HepG2 (cell line): ENCODE results near the gene C22orf31. TPM values are rescaled to one million over a fixed set of nuclear protein-coding genes. Genes with fewer than 3 reads are reported as not detected.

Source experiments
- ARNTL ChIP-seq: sonication (generic); formaldehyde crosslinking; IDR thresholded peaks from 2 replicates; pipeline ENCODE4 v1.4.0; 2020; ENCODE audit warnings: mild to moderate bottlenecking, missing genetic modification reagents
- FOXP1 ChIP-seq, 2 experiments: fragments of 450-650 bp in 1 of 2; IDR thresholded peaks; 2 replicates each; pipeline ENCODE4 v1.6.1; 2017 to 2018; ENCODE audit warnings: antibody characterized with exemption in 1 of 2
- KLF11 ChIP-seq: IDR thresholded peaks from 2 replicates; pipeline ENCODE4 v1.6.1; 2016; ENCODE audit warnings: missing compliant biosample characterization
- NKX3-1 ChIP-seq: sonication (generic); formaldehyde crosslinking; IDR thresholded peaks from 2 replicates; pipeline ENCODE4 v1.5.0; 2020; ENCODE audit warnings: missing genetic modification reagents
- SRSF1 ChIP-seq: fragments of 200-400 bp; formaldehyde crosslinking; optimal IDR thresholded peaks from 2 replicates; pipeline ENCODE3; 2017; ENCODE audit warnings: mild to moderate bottlenecking, low read depth, low read length, moderate library complexity
- ZBTB38 ChIP-seq: sonication (generic); formaldehyde crosslinking; IDR thresholded peaks from 2 replicates; pipeline ENCODE4 v1.5.1; 2020; ENCODE audit warnings: mild to moderate bottlenecking, missing genetic modification reagents
- ZBTB43 ChIP-seq: sonication (generic); formaldehyde crosslinking; conservative IDR thresholded peaks from 2 replicates; pipeline ENCODE4 v1.4.0; 2020; ENCODE audit warnings: missing genetic modification reagents
- ZFP36 ChIP-seq: fragments of 150-350 bp; IDR thresholded peaks from 2 replicates; pipeline ENCODE4 v1.6.1; 2018; ENCODE audit warnings: borderline replicate concordance, low read length, low read depth; ENCODE audit not compliant: partially characterized antibody
- ZNF350 ChIP-seq: sonication (generic); formaldehyde crosslinking; IDR thresholded peaks from 2 replicates; pipeline ENCODE4 v1.4.0; 2020; ENCODE audit warnings: mild to moderate bottlenecking, low read depth, missing genetic modification reagents, borderline replicate concordance
- ZNF44 ChIP-seq: sonication (generic); formaldehyde crosslinking; IDR thresholded peaks from 2 replicates; pipeline ENCODE4 v1.5.1; 2020; ENCODE audit warnings: mild to moderate bottlenecking, missing genetic modification reagents
- ZNF441 ChIP-seq: sonication (generic); formaldehyde crosslinking; IDR thresholded peaks from 2 replicates; pipeline ENCODE4 v1.7.0; 2021; ENCODE audit warnings: missing genetic modification reagents, borderline replicate concordance
- ZNF564 ChIP-seq: sonication (generic); formaldehyde crosslinking; IDR thresholded peaks from 2 replicates; pipeline ENCODE4 v1.8.1; 2023; ENCODE audit warnings: mild to moderate bottlenecking, missing genetic modification reagents
- ZSCAN12 ChIP-seq: sonication (generic); formaldehyde crosslinking; IDR thresholded peaks from 2 replicates; pipeline ENCODE4 v1.9.0; 2021; ENCODE audit warnings: mild to moderate bottlenecking, missing genetic modification reagents
- polyA plus RNA-seq, 8 experiments: library from polyadenylated mRNA; depleted of rRNA in 3 of 8; stranded (reverse) in 7 of 8; unstranded in 1 of 8; fragments of >200 nt; fragmentation: Illumina TruSeq in 4 of 8; extraction: Trizol in 4 of 8; gene quantifications; 2 replicates each; pipeline versions ENCODE4 v1.2.1 to v1.2.3, GENCODE V29; 2011 to 2016; ENCODE audit warnings: low read depth in 4 of 8, missing spikeins in 1 of 8, mixed read lengths in 1 of 8; ENCODE audit not compliant: insufficient read depth in 1 of 8
- total RNA-seq, 5 experiments: library from RNA; depleted of rRNA; stranded (reverse); fragments of >200 nt; fragmentation: Illumina TruSeq; extraction: Trizol; gene quantifications; 2 replicates each; pipeline ENCODE4 v1.2.3, GENCODE V29; 2016; ENCODE audit warnings: low read depth in 1 of 5
- TF ChIP-seq, protein P1 (sequence below): IDR thresholded peaks from 2 replicates; pipeline ENCODE4 v1.6.1; 2016; ENCODE audit warnings: missing biosample characterization, missing genetic modification reagents, low read depth
- TF ChIP-seq, protein P2 (sequence below), 2 experiments: sonication (generic) in 1 of 2; formaldehyde crosslinking in 1 of 2; IDR thresholded peaks; 2 replicates each; pipeline versions ENCODE4 v1.6.1 to v1.9.0; 2014 to 2022; ENCODE audit warnings: antibody characterized with exemption in 1 of 2, borderline replicate concordance in 1 of 2, inconsistent platforms in 1 of 2, low read depth in 1 of 2, missing genetic modification reagents in 1 of 2
- TF ChIP-seq, protein P3 (sequence below): sonication (generic); formaldehyde crosslinking; IDR thresholded peaks from 2 replicates; pipeline ENCODE4 v1.8.1; 2023; ENCODE audit warnings: missing genetic modification reagents, inconsistent platforms, borderline replicate concordance
- TF ChIP-seq, protein P4 (sequence below): sonication (generic); formaldehyde crosslinking; IDR thresholded peaks from 2 replicates; pipeline ENCODE4 v1.5.0; 2020; ENCODE audit warnings: missing genetic modification reagents

Gene C22orf31
- total and polyA plus RNA-seq, 2 of the 13 experiments (the other 11 are each of a cell fraction or from before 2014, with no cell fraction given) = not detected

GRCh38 chr22:29073618-29074275, 12.1 kb upstream of the C22orf31 start (continued):
- TF ChIP-seq NKX3-1 (CRISPR knock-in tag) = no peak
- no peak for TF ChIP-seq ZBTB43
- TF ChIP-seq, protein P1, sequence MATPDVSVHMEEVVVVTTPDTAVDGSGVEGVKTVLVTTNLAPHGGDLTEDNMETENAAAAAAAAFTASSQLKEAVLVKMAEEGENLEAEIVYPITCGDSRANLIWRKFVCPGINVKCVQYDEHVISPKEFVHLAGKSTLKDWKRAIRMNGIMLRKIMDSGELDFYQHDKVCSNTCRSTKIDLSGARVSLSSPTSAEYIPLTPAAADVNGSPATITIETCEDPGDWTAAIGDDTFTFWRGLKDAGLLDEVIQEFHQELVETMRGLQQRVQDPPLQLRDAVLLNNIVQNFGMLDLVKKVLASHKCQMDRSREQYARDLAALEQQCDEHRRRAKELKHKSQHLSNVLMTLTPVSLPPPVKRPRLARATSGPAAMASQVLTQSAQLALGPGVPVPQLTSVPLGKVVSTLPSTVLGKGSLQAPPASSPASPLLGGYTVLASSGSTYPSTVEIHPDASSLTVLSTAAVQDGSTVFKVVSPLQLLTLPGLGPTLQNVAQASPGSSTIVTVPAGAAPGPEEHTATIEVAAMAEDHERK (CRISPR knock-in tag) = no peak
- TF ChIP-seq ZNF441 (CRISPR knock-in tag) = no peak
- TF ChIP-seq ZNF564 (CRISPR knock-in tag) = no peak
- TF ChIP-seq ARNTL (CRISPR knock-in tag) = no peak
- no peak for TF ChIP-seq FOXP1 (IDR thresholded peaks at IDR 0.05)
- no peak for TF ChIP-seq FOXP1 (CRISPR knock-in tag; IDR thresholded peaks at IDR 0.05)
- TF ChIP-seq, protein P2, sequence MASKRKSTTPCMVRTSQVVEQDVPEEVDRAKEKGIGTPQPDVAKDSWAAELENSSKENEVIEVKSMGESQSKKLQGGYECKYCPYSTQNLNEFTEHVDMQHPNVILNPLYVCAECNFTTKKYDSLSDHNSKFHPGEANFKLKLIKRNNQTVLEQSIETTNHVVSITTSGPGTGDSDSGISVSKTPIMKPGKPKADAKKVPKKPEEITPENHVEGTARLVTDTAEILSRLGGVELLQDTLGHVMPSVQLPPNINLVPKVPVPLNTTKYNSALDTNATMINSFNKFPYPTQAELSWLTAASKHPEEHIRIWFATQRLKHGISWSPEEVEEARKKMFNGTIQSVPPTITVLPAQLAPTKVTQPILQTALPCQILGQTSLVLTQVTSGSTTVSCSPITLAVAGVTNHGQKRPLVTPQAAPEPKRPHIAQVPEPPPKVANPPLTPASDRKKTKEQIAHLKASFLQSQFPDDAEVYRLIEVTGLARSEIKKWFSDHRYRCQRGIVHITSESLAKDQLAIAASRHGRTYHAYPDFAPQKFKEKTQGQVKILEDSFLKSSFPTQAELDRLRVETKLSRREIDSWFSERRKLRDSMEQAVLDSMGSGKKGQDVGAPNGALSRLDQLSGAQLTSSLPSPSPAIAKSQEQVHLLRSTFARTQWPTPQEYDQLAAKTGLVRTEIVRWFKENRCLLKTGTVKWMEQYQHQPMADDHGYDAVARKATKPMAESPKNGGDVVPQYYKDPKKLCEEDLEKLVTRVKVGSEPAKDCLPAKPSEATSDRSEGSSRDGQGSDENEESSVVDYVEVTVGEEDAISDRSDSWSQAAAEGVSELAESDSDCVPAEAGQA (IDR thresholded peaks at IDR 0.05; ENCODE audit: low read depth) = no peak
- TF ChIP-seq, protein P2 (CRISPR knock-in tag; IDR thresholded peaks at IDR 0.05; ENCODE audit: borderline replicate concordance) = no peak
- peak; percentile 56; the same call in 1 of the 2 replicates for TF ChIP-seq ZBTB38 (CRISPR knock-in tag)
- no peak for TF ChIP-seq KLF11
- peak; percentile 52; the same call in 1 of the 2 replicates for TF ChIP-seq ZNF350 (CRISPR knock-in tag)
- no peak for TF ChIP-seq ZFP36
- TF ChIP-seq, protein P3, sequence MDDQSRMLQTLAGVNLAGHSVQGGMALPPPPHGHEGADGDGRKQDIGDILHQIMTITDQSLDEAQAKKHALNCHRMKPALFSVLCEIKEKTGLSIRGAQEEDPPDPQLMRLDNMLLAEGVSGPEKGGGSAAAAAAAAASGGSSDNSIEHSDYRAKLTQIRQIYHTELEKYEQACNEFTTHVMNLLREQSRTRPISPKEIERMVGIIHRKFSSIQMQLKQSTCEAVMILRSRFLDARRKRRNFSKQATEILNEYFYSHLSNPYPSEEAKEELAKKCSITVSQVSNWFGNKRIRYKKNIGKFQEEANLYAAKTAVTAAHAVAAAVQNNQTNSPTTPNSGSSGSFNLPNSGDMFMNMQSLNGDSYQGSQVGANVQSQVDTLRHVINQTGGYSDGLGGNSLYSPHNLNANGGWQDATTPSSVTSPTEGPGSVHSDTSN (CRISPR knock-in tag) = no peak
- peak; percentile 62 for TF ChIP-seq SRSF1
- TF ChIP-seq ZNF44 (CRISPR knock-in tag) = no peak
- TF ChIP-seq ZSCAN12 (CRISPR knock-in tag) = no peak
- TF ChIP-seq, protein P4, sequence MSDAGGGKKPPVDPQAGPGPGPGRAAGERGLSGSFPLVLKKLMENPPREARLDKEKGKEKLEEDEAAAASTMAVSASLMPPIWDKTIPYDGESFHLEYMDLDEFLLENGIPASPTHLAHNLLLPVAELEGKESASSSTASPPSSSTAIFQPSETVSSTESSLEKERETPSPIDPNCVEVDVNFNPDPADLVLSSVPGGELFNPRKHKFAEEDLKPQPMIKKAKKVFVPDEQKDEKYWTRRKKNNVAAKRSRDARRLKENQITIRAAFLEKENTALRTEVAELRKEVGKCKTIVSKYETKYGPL (CRISPR knock-in tag) = no peak
